Prostate gland (tissue), 1 donor: ENCODE data around the gene EXOC5.

Experiments
- POLR2A ChIP-seq: fragments of 450-650 bp; IDR thresholded peaks from one replicate; pipeline ENCODE4 v1.6.1; 2016; ENCODE audit warnings: antibody characterized with exemption, mild to moderate bottlenecking
- POLR2AphosphoS5 ChIP-seq: sonication (generic); formaldehyde crosslinking; IDR thresholded peaks from one replicate; pipeline ENCODE4 v1.6.1; 2017; ENCODE audit warnings: antibody characterized with exemption

- TF ChIP-seq POLR2A (no peak), POLR2AphosphoS5 (no peak)
Measured at GRCh38 chr14:57290751-57291150, 22.0 kb upstream of the EXOC5 start.
